ENCODE measurements around the gene CLOCK. TPM values are rescaled to one million over a fixed set of nuclear protein-coding genes. Genes with fewer than 3 reads are reported as not detected.

CLOCK gene
- total and polyA plus RNA-seq, 10 of the 15 experiments (the other 5 are each of a cell fraction or from before 2014, with no cell fraction given): 2.8 to 11.7 (median 10.4) TPM

DNA sequence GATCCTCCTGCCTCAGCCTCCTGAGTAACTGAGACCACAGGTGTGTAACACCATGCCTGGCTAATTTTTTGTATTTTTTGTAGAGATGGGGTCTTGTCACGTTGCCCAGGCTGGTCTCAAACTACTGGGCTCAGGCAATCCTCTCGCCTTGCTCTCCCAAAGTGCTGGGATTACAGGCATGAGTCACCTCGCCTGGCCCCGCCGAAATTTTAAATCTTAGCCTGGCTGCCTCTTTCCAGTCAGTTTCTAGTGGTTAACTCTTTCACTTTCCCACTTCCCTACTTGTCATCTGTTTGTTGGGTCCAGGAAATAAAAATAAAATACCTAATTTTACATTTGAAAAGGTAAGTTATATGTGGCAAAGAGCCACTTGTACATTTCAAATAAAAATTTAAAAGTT is 88.5 kb downstream of the CLOCK start:
- Histone ChIP-seq H3K4me2 (ENCODE audit: control insufficient read depth, insufficient read depth) (no peak overlapping the region), H3K9me3 (replicated peaks; ENCODE audit: control insufficient read depth, insufficient read depth, low read length) (no peaks in the 10 kb centered on the region), H3K4me1 (ENCODE audit: control insufficient read depth, insufficient read depth, low read length) (no peaks in the 10 kb centered on the region), H2AFZ (ENCODE audit: control insufficient read depth, low read depth, low read length) (no peak overlapping the region), H3K27ac (ENCODE audit: control insufficient read depth, insufficient read depth) (no peak overlapping the region), H3K79me2 (ENCODE audit: control insufficient read depth, insufficient read depth, low read length) (no peaks in the 10 kb centered on the region), H3K27me3 (replicated peaks in 1 of 2; ENCODE audit: control insufficient read depth in 2 of 2, insufficient read depth in 2 of 2, low read length in 1 of 2) (no peaks in the 10 kb centered on the region), H3K36me3 (ENCODE audit: control insufficient read depth in 2 of 2, insufficient read depth in 2 of 2, low read length in 1 of 2) (no peaks in the 10 kb centered on the region; a peak in 2 of 4 replicates), H3K9ac (ENCODE audit: control insufficient read depth, insufficient read depth, low read length) (no peak overlapping the region), H3K4me3 (no peak overlapping the region), H4K20me1 (ENCODE audit: control insufficient read depth, insufficient read depth) (no peaks in the 10 kb centered on the region)
- ChIA-PET POLR2A (no interaction called here), RAD21 (ENCODE audit: unreplicated experiment) (no interaction called here), CTCF (no interaction called here), SMC1A (ENCODE audit: uncharacterized antibody, unreplicated experiment) (no interaction called here)
- intact Hi-C loops (cut with micrococcal nuclease; ENCODE audit: unreplicated experiment) (no loop called here), in situ Hi-C loops (cut with MboI) (no loop called here)
- FAIRE-seq (no peak), ATAC-seq (no peak), DNase-seq (ENCODE audit: low read depth, low spot score) (no peak)
- TF ChIP-seq YBX1 (IDR thresholded peaks at IDR 0.05) (no peak), HDAC6 (IDR thresholded peaks at IDR 0.05; ENCODE audit: unreplicated experiment) (no peak), TAF1 (IDR thresholded peaks at IDR 0.05; ENCODE audit: borderline replicate concordance, low read depth, low read length) (no peak), TBL1XR1 (IDR thresholded peaks at IDR 0.05; ENCODE audit: low read depth, low read length) (no peak), IRF4 (IDR thresholded peaks at IDR 0.05; ENCODE audit: low read depth, low read length) (no peak), IKZF1 (conservative IDR thresholded peaks at IDR 0.05) (no peak), YY1 (IDR thresholded peaks at IDR 0.05; ENCODE audit: low read depth, low read length) (no peak), KAT2A (conservative IDR thresholded peaks at IDR 0.05; ENCODE audit: control insufficient read depth, low read depth, low read length) (no peak), TCF7 (IDR thresholded peaks at IDR 0.05; ENCODE audit: borderline replicate concordance) (no peak), RBBP5 (conservative IDR thresholded peaks at IDR 0.05) (no peak)
- TF ChIP-seq, protein P1, sequence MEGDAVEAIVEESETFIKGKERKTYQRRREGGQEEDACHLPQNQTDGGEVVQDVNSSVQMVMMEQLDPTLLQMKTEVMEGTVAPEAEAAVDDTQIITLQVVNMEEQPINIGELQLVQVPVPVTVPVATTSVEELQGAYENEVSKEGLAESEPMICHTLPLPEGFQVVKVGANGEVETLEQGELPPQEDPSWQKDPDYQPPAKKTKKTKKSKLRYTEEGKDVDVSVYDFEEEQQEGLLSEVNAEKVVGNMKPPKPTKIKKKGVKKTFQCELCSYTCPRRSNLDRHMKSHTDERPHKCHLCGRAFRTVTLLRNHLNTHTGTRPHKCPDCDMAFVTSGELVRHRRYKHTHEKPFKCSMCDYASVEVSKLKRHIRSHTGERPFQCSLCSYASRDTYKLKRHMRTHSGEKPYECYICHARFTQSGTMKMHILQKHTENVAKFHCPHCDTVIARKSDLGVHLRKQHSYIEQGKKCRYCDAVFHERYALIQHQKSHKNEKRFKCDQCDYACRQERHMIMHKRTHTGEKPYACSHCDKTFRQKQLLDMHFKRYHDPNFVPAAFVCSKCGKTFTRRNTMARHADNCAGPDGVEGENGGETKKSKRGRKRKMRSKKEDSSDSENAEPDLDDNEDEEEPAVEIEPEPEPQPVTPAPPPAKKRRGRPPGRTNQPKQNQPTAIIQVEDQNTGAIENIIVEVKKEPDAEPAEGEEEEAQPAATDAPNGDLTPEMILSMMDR (IDR thresholded peaks at IDR 0.05 in 2 of 3, conservative IDR thresholded peaks at IDR 0.05 in 1 of 3; ENCODE audit: control insufficient read depth in 2 of 3, extremely low read depth in 1 of 3, insufficient read depth in 1 of 3, low read depth in 3 of 3, low read length in 3 of 3): no peak
- 95% methylated on average over 5 of the region's 5 CpGs for WGBS (ENCODE audit: insufficient coverage, insufficient replicate concordance, low lambda C conversion rate, missing lambda C conversion rate)
- BruUV-seq (replicated peaks): no TSS peak
